Chondrocyte (in vitro differentiated cells): ENCODE results near the gene CTDSP1. TPM values are rescaled to one million over a fixed set of nuclear protein-coding genes. Genes with fewer than 3 reads are reported as not detected.

Source experiments
- DNase-seq: peaks from one replicate; pipeline ENCODE4 v3.0.0; 2021; ENCODE audit warnings: mixed read lengths, low spot score
- H3K27ac Mint-ChIP-seq: one replicate; pipeline ENCODE4 v1.8.0; 2021; ENCODE audit warnings: mild to moderate bottlenecking, moderate library complexity, mixed read lengths; ENCODE audit not compliant: unreplicated experiment
- H3K27me3 Mint-ChIP-seq: 2 replicates; pipeline ENCODE4 v1.8.0; 2021; ENCODE audit warnings: low read depth, mixed read lengths
- H3K36me3 Mint-ChIP-seq: 2 replicates; pipeline ENCODE4 v1.8.0; 2021; ENCODE audit warnings: low read depth, mixed read lengths
- H3K4me1 Mint-ChIP-seq: 2 replicates; pipeline ENCODE4 v1.8.0; 2021; ENCODE audit warnings: low read depth, mild to moderate bottlenecking, mixed read lengths
- H3K4me3 Mint-ChIP-seq: one replicate; pipeline ENCODE4 v1.8.0; 2021; ENCODE audit warnings: mild to moderate bottlenecking, moderate library complexity, mixed read lengths; ENCODE audit not compliant: unreplicated experiment
- H3K9me3 Mint-ChIP-seq: 2 replicates; pipeline ENCODE4 v1.8.0; 2021; ENCODE audit warnings: low read depth, mixed read lengths
- total RNA-seq: library from RNA; stranded (reverse); gene quantifications from 3 replicates; pipeline ENCODE4 v1.2.1, GENCODE V29; 2021
- TF ChIP-seq, protein P1 (sequence below): fragments of 200-600 bp; sonication (generic); IDR thresholded peaks from 2 replicates; pipeline ENCODE4 v1.5.0; 2021; ENCODE audit warnings: antibody characterized with exemption, mild to moderate bottlenecking, moderate library complexity

Gene CTDSP1
- total RNA-seq, 1 donor from 2014 or later, result 95.3 TPM

- Mint-ChIP-seq H3K27ac (no peak overlapping the region), H3K9me3 (no peaks in the 10 kb centered on the region), H3K36me3 (no peaks in the 10 kb centered on the region), H3K4me3 (no peak overlapping the region), H3K27me3 (peaks cover 4% of the 10 kb centered on the region), H3K4me1 (peaks cover 5% of the 10 kb centered on the region)
- no peak for DNase-seq
- TF ChIP-seq, protein P1, sequence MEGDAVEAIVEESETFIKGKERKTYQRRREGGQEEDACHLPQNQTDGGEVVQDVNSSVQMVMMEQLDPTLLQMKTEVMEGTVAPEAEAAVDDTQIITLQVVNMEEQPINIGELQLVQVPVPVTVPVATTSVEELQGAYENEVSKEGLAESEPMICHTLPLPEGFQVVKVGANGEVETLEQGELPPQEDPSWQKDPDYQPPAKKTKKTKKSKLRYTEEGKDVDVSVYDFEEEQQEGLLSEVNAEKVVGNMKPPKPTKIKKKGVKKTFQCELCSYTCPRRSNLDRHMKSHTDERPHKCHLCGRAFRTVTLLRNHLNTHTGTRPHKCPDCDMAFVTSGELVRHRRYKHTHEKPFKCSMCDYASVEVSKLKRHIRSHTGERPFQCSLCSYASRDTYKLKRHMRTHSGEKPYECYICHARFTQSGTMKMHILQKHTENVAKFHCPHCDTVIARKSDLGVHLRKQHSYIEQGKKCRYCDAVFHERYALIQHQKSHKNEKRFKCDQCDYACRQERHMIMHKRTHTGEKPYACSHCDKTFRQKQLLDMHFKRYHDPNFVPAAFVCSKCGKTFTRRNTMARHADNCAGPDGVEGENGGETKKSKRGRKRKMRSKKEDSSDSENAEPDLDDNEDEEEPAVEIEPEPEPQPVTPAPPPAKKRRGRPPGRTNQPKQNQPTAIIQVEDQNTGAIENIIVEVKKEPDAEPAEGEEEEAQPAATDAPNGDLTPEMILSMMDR, result no peak
These were observed 16.9 kb upstream of the CTDSP1 start for GRCh38 chr2:218382785-218383184.

- no peak overlapping the region for H3K4me3 Mint-ChIP-seq
- no peaks in the 10 kb centered on the region for H3K36me3 Mint-ChIP-seq
- H3K27me3 Mint-ChIP-seq, result peaks cover 4% of the 10 kb centered on the region
These were observed 15.7 kb upstream of the CTDSP1 start for GRCh38 chr2:218383892-218384519.

GRCh38 chr2:218384975-218385374 lies 14.7 kb upstream of the CTDSP1 start:
- H3K27me3 Mint-ChIP-seq, result peaks cover 3% of the 10 kb centered on the region
- H3K9me3 Mint-ChIP-seq, result no peaks in the 10 kb centered on the region
- DNase-seq, result no peak
- H3K4me3 Mint-ChIP-seq, result no peak overlapping the region
- no peak overlapping the region for H3K27ac Mint-ChIP-seq
- TF ChIP-seq, protein P1, result no peak
- peaks cover 5% of the 10 kb centered on the region for H3K4me1 Mint-ChIP-seq
- no peaks in the 10 kb centered on the region for H3K36me3 Mint-ChIP-seq

More at GRCh38 chr2:218383892-218384519, 15.7 kb upstream of the CTDSP1 start:
- Mint-ChIP-seq H3K9me3 (no peaks in the 10 kb centered on the region), H3K4me1 (peaks cover 5% of the 10 kb centered on the region), H3K27ac (no peak overlapping the region)
- no peak for DNase-seq
- TF ChIP-seq, protein P1, result no peak

GRCh38 chr2:218386505-218387368 lies 12.9 kb upstream of the CTDSP1 start:
- TF ChIP-seq, protein P1, result no peak
- H3K27me3 Mint-ChIP-seq, result peaks cover 2% of the 10 kb centered on the region
- H3K4me1 Mint-ChIP-seq, result peaks cover 5% of the 10 kb centered on the region
- H3K9me3 Mint-ChIP-seq, result no peaks in the 10 kb centered on the region
- DNase-seq, result no peak
- H3K4me3 Mint-ChIP-seq, result no peak overlapping the region
- H3K36me3 Mint-ChIP-seq, result no peaks in the 10 kb centered on the region
- H3K27ac Mint-ChIP-seq, result no peak overlapping the region

DNA sequence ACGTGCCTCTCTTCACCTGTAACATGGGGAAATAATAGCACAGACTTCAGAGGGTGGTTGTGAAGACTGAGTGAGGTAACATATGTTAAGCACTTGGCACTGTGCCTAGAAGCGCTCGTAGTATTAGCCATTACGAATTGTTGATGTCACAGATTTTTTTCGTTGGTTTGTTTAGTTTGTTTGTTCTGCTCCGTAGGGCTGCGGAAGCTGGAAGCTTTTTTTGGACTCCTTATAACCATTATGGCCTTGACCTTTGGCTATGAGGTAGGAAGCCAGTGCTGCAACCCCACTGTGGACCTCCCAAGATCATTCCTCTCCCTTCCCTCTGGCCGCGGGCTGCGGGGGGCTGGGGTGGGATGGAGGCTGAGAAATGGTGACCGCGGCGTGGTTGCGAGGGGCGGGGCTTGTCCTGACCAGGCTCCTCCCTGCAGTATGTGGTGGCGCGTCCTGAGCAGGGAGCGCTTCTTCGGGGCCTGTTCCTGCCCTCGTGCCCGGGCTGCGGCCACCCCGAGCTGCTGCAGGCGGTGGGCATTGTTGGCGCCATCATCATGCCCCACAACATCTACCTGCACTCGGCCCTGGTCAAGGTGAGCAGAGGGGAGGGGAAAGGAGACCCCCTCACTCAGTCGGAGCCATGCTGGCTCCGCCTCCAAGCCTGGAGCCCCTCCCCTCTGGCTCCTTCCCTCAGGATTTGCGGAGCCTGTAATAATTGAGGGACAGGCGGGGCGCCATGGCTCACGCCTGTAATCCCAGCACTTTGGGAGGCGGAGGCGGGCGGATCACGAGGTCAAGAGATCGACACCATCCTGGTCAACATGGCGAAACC lies 12.1 kb upstream of the CTDSP1 start:
- TF ChIP-seq, protein P1, result no peak
- no peak for DNase-seq
- Mint-ChIP-seq H3K4me3 (peak overlapping the region; percentile 21), H3K27me3 (peaks cover 2% of the 10 kb centered on the region), H3K27ac (no peak overlapping the region), H3K36me3 (no peaks in the 10 kb centered on the region), H3K9me3 (no peaks in the 10 kb centered on the region), H3K4me1 (peaks cover 5% of the 10 kb centered on the region)
